CD4-positive, alpha-beta T cell treated with Interleukin-15 for 1 hour (primary cell): ENCODE data around the gene SPON2.

ENCODE experiments used
- DNase-seq: peaks from one replicate; pipeline ENCODE4 v3.0.0-alpha.2; 2020

The SPON2 gene

DNA sequence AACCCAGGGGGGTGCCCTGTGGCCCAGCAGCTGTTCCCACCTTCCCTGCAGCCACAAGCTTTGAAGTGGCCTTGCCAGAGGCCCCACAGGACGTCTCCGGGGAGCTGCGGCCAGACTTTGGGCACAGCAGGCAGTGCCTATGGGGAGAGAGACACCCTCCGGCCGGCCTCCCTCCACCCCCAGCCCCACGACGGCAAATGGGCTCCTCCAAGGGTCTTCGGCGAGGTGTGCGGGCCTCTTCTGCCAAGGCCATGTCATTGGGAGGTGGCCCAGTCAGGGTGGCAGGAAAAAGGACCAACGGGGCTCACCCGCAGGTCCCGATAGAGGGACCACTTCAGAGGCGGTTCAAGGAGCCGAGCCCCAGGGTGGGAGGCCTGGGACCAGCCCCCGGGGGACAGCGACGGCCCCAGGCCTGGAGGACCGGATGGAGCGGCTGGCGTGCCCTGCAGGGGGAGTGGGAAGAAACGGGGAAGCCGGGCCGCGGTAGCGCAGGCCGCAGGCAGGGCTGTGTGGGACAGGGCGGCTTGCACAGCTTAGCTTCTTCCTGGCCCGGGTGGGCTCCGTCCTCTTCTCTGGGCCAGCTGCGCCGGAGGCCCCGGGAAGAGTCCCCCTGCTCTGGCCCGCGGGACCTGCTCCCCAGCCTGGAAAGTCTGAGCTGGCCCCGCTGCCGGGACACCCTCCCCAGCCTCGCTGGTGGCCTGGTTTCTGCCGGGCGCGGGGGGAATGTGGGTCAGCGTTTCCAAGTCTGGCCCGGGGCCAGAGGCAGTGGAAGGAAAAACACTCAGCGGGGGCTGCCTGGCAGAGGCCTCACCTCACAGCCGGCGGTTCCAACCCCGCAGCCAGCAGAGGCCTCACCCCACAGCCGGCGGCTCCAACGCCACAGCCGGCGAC lies 21.9 kb upstream of the SPON2 start:
- peak; percentile 8 for DNase-seq

DNA sequence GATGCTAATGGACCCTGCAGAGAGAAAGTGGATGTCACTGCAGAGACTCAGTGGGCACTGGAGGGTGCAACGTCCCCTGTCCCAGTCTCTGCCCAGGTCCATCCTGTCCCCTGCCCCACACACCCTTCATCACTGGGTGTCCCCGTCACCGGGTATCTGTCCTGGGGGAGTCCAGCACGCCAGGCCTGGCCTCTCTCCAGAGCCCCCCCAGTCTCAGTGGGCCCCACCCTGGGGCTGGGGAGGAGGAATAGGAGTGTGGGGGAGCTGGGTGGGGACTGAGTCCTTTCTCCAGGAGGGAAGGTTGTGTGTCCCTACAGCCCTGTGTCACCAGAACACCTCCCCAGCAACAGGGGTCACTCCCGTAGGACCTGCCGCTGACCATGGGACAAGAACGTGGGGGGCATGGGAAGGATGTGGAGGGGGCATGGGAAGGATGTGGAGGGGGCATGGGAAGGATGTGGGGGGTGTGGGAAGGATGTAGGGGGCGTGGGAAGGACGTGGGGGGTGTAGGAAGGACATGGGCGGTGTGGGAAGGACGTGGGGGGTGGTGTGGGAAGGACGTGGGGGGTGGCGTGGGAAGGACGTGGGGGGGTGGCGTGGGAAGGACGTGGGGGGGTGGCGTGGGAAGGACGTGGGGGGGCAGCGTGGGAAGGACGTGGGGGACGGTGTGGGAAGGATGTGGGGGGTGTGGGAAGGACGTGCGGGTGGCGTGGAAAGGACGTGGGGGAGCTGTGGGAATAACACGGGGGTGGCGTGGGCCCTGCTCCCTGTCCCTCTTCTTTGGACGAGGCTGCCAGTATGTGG lies 21.0 kb upstream of the SPON2 start:
- peak; percentile 14 for DNase-seq

DNA sequence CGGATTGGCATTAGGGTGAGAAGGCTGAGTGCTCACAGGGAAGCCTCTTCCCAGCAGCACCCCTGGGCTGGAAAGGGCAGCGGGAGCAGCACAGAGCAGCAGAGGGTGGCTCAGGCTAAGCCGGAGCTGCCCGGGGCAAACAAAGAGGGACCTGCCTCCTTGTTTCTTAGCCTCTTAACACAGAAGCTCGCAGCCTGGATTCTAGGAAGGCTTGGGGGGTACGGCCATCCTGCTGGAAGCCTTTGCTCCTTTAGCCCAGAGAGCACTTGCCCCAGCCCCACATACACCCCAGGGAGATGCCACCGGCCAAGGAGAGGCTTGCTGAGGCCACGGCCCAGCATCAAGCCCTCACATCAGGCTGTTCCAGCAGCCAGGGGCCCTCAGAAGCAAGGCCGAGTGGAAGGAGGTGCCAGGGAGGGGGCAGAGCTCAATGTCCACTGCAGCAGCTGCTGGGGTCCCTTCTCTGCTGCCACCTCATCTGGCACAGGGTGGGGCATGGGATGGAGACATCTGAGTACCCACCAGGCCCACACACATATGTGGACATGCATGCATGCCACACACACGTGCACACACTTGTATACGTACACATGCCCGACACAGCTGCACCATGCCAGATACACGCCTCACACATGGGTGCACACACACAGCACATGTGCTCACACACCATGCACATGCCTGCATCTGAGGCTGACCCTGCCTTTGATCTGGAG lies 20.3 kb upstream of the SPON2 start:
- peak; percentile 13 for DNase-seq

DNA sequence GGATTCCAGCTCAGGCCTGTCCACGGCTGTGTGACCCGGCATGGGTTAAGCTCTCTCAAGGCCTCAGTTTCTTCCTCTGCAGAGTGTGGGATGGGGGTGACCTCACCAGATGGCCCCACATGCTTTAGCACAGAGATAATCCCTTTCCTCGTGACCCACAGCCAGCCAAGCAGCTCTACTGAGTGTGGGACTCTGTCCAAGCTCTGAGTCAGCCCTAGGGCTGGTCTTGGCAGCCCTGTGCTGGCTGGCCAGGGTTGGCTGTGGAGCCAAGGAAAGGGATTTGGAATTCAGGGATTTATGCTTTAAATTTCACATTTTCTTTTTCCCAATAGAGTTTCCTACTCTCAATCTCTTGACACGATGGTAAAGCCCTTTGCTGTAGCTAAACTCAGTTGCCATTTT lies 19.7 kb upstream of the SPON2 start:
- DNase-seq: no peak

DNA sequence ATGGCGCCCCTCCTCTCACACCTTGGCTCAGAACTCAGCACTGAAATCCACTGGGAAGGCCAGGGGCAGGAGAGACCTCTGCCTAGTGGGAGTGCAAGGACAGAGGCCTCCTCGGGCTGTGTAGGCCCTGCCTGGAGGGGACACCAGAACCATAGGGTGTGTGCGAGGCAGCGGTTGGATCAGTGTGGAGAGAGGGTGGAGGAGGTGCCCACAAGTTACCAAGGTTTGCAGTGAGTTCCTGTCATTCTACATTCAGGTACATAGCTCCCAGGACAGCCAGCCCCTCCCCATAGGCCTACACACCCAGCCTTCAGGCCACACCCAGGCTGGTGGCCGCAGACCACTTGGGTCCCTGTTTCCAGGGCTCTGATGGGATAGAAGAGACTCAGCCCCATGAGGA lies 19.2 kb upstream of the SPON2 start:
- DNase-seq: peak; percentile 7

DNA sequence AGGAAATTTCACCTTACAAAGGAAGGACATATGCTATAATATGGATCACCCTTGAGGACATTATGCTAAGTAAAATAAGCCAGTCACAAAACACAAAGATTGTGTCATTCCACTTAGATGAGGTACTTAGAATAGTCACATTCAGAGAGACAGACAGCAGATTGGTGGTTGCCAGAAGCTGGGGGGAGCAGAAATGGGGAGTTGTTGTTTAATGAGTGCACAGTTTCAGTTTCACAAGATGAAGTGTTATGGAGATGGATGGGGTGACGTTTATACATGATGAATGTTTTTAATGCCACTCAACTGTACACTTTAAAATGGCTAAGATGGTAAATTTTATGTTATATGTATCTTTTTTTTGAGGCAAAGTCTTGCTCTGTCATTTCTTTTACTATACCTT lies 14.8 kb upstream of the SPON2 start:
- peak; percentile 52 for DNase-seq

DNA sequence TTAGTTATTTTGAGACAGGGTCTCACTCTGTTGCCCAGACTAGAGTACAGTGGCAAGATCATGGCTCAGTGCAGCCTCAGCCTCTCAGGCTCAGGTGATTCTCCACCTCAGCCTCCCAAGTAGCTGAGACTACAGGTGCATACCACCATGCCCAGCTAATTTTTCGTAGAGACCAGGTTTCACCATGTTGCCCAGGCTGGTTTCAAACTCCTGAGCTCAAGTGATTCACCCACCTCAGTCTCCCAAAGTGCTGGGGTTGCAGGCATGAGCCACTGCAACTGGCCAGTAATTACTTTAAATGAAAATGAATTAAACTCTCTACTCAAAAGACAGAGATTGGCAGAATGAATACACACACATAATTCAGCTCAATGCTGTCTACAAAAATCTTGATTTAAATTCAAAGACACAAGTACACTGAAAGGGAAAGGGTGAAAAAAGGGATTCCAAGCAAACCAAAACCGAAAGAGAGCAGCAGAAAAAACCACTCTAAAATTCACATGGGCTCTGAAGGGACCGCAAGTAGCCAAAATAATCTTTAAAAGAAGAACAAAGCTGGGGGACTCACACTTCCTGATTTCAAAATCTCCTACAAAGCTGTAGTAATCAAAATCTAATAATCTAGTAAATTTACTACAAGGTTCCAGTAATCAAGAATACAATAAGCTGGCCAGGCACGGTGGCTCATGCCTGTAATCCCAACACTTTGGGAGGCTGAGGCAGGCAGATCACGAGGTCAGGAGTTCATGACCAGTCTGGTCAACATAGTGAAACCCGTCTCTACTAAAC lies 11.8 kb upstream of the SPON2 start:
- DNase-seq: no peak

DNA sequence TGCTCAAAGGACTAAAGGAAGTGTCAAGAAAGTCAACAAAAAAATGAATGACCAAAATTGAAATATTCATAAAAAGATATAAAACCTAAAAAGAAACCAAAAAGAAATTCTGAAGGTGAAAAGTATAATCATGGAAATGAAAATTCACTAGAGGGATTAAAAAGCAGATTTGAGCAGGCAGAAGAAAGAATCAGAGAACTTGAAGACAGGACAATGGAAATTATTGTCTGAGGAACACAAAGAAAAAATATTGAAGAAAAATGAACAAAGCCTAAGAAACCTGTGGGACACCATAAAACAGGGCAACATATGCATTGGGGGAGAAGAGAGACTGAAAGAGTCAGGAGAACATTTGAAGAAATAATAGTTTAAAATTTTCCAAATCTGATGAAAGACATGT lies 9.9 kb upstream of the SPON2 start:
- no peak for DNase-seq

DNA sequence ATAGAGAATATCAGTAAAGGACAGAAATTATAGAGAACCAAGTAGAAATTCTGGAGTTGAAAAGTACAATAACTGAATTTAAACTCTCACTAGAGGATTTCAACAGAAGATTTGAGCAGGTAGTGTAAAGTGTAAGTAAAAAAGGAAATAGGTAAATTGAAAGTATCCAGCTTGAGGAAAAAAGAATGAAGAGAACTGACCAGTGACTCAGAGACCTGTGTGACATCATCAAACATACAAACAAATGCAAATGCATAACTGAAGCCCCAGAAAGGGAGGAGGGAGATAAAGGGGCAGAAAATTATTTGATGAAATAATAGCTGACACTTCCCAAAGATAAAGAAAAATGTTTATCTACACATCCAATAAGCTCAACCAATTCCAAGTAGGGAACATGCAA lies 8.3 kb upstream of the SPON2 start:
- no peak for DNase-seq

DNA sequence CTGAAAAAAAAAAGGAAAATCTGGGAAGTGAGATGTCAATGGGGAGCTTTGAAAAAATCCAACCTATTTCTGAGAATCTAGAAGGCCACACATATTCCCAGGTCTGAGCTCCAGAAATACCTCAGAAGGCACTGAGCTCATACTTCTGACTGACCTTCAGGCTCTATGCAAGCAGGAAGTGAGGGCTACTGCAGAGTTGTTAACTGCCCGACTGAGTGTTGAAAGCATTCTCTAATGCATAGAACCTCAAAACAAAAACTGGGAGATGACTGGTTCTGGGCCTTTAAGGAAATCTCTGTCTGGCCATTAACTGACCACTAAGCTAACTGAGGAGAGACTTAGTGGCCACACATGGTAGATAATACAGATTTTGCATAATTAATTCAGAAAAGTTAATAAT lies 7.6 kb upstream of the SPON2 start:
- no peak for DNase-seq

DNA sequence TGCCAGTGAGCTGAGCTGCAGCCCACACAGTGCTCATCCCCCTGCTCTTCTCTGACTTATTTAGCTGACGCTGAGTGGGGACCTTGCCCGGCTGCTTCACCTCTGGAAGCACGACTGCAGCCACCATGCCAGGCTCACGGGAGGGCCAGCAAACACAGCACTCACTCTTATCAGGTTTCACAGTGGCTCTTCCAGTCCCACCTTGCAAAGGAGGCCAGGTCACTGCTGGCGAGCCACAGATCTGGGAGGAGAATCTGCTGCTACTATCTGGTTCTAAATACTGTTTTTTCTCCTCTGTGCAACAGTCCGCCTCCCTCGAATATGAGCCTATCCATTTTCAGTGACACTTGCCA lies 6.7 kb upstream of the SPON2 start:
- no peak for DNase-seq

DNA sequence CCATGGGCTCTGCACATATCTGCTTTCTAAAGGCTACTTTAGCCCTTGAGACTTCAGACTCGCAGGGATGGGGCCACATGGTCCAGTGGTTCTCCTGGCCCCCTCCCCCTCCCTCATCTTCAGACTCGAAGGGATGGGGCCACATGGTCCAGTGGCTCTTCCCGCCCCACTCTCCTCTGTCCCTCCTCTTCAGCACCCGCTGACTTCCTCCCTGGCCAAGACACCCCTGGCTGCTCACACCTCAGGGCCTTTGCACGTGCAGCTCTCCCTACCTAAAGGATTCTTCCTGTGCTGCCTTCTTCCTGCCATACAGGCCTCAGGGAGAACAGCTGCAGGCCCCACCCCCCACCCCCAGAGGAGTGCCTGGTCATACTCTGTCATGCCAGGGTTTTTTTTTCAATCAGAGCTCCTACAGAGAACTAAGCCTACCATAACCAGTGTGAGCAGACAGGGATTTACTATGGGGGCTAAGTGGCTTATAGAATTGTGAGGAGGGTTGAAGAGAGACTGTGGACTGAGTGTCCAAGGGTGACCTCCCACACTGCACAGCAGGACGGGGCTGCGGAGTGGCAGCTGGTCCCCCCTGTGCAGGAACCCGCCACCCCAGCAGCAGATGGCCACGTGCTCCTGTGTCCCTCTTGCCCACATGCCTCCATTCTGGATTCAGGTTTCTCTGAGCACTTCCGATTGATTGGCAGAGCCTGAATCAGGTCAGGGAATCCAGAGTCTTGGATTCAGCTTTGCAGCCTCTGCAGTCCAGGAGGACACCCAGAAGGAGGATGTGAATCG lies 6.1 kb upstream of the SPON2 start:
- DNase-seq: no peak

DNA sequence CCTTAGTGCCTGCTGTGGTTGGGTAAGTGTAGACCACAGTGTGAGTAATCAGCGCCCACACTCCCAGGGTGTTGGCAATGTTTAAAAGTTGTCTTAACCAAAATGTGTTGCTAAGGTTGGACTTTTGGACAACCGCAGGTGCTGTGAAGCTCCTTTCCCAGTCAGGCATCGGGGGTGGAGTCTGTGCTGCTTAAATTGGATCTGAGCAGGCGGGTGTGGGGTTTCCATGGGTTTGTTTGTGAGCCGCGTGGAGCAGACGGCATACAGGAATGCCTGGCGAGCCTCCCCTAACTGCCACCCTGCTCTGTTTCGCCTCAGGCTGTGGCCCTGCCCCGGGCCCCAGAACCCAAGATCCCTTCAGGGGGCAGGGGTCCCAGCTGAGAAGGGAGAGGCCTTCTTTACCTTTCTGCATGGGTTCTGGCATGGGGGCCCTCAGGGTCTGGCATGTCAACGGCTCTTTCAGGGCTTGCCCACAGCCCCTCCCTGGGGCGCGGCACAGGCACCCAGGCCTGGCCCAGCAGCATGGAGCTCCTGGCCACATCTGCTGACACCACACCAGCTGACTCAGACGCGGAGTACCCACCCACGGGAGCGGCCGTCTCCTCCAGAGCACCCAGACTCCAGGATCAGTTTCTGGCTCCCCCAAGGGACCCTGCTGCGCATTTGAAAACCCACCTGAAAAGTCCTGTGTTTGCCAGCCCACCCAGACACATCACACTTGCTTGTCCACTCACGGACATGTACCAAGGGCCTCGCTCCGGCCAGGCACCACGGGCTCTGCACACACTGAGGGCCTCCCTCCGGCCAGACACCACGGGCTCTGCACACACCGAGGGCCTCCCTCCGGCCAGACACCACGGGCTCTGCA lies 5.1 kb upstream of the SPON2 start:
- peak; percentile 59 for DNase-seq

DNA sequence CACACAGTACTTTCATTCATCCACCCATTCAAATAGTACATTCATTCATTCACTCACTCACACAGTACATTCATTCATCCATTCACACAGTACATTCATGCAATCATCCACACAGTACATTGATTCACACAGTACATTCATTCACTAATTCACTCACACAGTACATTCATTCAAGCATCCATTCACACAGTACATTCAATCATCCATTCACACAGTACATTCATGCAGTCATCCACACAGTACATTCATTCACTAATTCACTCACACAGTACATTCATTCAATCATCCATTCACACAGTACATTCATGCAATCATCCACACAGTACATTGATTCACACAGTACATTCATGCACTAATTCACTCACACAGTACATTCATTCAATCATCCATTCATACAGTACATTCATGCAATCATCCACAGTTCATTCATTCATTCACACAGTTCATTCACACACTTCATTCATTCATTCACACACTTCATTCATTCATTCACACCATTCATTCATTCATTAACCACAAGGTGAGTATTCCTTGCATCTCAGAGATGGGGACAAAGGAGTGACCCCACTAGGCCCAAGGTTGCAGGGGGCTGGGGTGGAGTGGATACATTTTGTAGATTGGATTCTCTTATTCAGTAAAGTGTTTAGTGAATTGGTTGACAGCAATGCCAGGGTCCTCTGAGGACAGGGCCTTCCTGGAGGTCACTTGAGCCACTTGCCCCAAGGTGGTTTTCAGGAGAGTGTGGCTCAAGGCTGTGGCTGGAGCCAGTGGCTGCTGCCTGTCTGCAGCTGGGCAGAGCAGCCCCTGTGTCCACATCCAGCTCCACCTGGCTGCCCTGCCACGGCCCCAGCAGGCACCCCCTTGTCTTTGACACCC lies 4.3 kb upstream of the SPON2 start:
- no peak for DNase-seq

DNA sequence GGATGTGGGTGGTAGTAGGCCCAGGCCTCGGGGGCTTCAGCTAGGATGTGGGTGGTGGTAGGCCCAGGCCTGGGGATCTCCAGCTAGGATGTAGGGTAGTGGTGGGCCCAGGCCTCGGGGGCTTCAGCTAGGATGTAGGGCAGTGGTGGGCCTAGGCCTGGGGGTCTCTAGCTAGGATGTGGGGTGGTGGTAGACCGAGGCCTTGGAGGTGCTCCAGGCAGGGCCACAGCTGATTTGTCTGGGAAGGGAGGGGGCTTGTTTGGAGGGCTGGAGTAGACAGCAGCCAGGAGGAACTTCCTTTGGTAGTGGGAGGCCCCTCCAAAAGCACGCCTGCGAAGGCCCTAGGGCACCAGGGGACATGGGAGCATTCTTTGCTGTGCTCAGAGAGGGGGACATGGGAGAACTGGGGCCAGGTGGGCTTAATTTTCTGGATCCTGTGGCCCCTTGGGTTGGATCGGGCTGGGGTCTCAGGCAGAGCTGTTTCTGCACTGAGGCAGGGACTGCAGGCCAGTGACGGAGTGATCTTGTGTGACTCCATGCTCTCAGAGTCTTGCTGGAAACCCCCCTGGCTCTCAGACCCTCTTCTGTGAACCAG lies 3.3 kb upstream of the SPON2 start:
- no peak for DNase-seq

DNA sequence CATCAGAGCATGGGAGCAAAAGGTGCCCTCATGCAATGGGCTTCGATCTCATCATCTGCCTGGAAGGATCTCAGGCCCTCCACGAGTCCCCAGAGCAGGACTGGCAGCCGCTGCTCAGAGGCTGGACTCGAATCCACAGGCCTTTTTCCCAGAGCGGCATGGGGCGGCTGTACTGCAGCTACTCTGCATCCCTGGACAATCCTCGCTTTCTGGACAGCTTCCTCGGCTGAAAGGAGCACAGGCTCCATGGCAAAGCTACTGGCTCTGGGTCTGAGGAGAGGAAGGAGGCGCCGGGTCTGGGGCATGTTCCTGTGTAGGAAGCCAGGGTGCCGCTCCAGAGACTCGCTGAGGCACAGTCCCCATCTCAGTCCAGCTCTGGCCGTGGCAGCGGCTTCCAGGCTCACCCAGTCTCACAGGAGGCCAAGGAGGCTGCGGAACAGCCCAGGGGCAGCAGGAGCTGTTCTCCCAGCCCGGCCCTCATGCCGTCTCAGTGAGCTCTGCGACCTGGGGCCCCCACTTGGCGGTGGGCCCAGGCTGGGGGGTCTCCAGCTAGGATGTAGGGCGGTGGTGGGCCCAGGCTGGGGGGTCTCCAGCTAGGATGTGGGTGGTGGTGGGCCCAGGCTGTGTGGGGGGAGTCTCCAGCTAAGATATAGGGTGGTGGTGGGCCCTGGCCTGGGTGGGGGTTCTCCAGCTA lies 2.7 kb upstream of the SPON2 start:
- no peak for DNase-seq

DNA sequence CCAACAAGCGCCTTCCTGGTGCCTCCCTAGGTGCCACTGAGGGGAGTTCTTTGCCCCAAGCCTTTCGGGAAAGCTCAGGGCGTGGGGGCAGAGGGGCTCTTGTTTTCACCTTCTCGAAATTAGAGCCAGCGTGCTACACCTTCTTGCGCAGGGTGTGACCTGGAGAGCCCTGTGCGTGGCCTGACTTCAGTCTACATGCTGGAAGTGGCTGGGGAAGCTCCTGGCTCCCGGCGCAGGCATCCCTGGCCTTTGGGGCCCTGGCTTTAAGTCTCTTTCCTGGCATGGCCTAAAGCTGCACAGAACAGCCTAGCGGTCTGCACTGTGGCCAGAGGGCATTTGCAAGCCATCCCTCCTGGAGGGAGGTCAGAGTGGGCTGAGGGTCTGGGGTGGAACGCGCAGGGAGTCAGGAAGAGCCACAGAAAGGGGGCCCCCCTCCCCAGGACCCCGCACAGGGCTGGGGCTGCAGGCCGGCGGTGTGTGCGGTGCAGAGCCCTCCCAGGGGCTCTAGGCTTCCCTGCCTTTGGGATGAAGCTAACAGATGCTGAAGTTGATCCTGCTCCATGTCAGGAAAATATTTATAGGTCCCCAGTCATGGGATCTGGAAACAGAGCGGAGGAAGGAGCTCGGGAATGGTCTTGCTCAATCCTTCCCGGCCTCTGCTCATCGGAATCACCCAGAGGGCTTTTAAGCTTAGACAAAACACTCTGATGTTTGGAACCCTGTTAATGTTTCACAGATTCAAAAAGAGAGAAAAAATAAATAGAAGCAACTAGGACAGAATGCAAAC lies 781 bp upstream of the SPON2 start:
- no peak for DNase-seq
